Measurements from ENCODE around the gene CCDC141. TPM values are rescaled to one million over a fixed set of nuclear protein-coding genes. Genes with fewer than 3 reads are reported as not detected.
A peak's percentile ranks its signal among the peaks of the same experiment; 100 is the strongest.

The CCDC141 gene
- total and polyA plus RNA-seq, 2 of the 13 experiments (the other 11 are each of a cell fraction or from before 2014, with no cell fraction given): not detected

- Histone ChIP-seq H3K9ac (ENCODE audit: insufficient read depth, low read depth, low read length) (no peak overlapping the region), H3K4me3 (replicated peaks in 1 of 3; ENCODE audit: insufficient read depth in 1 of 3, low read depth in 2 of 3, low read length in 3 of 3) (no peak overlapping the region), H4K20me1 (ENCODE audit: insufficient read depth, low read length) (no peaks in the 10 kb centered on the region), H3K4me1 (ENCODE audit: insufficient read depth, low read length) (no peaks in the 10 kb centered on the region), H3K27me3 (ENCODE audit: control insufficient read depth in 1 of 2, insufficient read depth in 2 of 2, low read length in 2 of 2) (peaks cover 0 to 23% of the 10 kb centered on the region in 2 experiments; a peak in 2 of 5 replicates), H2AFZ (ENCODE audit: low read length) (no peak overlapping the region), H3K9me3 (ENCODE audit: low read length) (no peaks in the 10 kb centered on the region), H3K4me2 (ENCODE audit: low read depth, low read length) (no peak overlapping the region), H3K79me2 (ENCODE audit: insufficient read depth, low read length) (no peaks in the 10 kb centered on the region), H3K36me3 (replicated peaks in 1 of 2; ENCODE audit: control insufficient read depth in 1 of 2, insufficient read depth in 2 of 2, low read length in 2 of 2) (no peaks in the 10 kb centered on the region), H3K27ac (ENCODE audit: extremely low read length, insufficient read depth, low read length) (no peak overlapping the region)
- TF ChIP-seq STAG1 (CRISPR knock-in tag; IDR thresholded peaks at IDR 0.05) (peak; percentile 62), ARID3A (IDR thresholded peaks at IDR 0.05; ENCODE audit: low read depth, low read length) (peak; percentile 27; the same call in 1 of the 2 replicates), ZNF546 (CRISPR knock-in tag; conservative IDR thresholded peaks at IDR 0.05) (no peak), CTCF (CRISPR knock-in tag; IDR thresholded peaks at IDR 0.05) (peak; percentile 22; the same call in 1 of the 2 replicates), KDM4B (CRISPR knock-in tag; IDR thresholded peaks at IDR 0.05) (no peak)
- in situ Hi-C loops (cut with HindIII; ENCODE audit: extremely low pct_ligation_motif_present, low pct_unique_long_range_greater_than_20kb): loop anchor here (10.0 kb wide), 1 partner anchor 119 kb away; no protein-coding TSS in a partner anchor
- intact Hi-C loops (cut with micrococcal nuclease; ENCODE audit: unreplicated experiment): loop anchor here (1.0 to 10.0 kb wide), 3 partner anchors 118 to 959 kb away; no protein-coding TSS in a partner anchor
- BruUV-seq (replicated peaks): no TSS peak
- CTCF ChIA-PET (ENCODE audit: low intra/inter-chr PET ratio, low total read pairs): interaction anchor here (1.3 kb wide), 2 partner anchors 118 to 119 kb away, joined by 3 to 6 read pairs; no protein-coding TSS in a partner anchor
- FAIRE-seq (peak; percentile 46), ATAC-seq (no peak), DNase-seq (ENCODE audit: low spot score) (peak; percentile 10)
- POLR2A ChIA-PET: no interaction called here
- WGBS (ENCODE audit: low lambda C conversion rate): 4% methylated on average over 2 of the region's 2 CpGs
These were observed 253.8 kb downstream of the CCDC141 start for GRCh38 chr2:178796079-178796677.
